Activated effector memory CD4-positive, alpha-beta T cell treated with Interleukin-2 at 50 U/mL for 16 hours (primary cell): ENCODE measurements around the gene CTNNAL1.
"Not testable (repeated sequence)": the region's sequence is repeated elsewhere in the genome, so short reads cannot be mapped to it uniquely, and the experiment has no call there.

Experiments used
- DNase-seq: peaks from one replicate; pipeline ENCODE4 v3.0.0-alpha.2; 2020

The CTNNAL1 gene

GRCh38 chr9:108921200-108921599 is 92.1 kb downstream of the CTNNAL1 start:
- no peak for DNase-seq

- DNase-seq = not testable (repeated sequence)
Observed at GRCh38 chr9:108920401-108920800, 92.9 kb downstream of the CTNNAL1 start.

GRCh38 chr9:108919517-108919916 is 93.8 kb downstream of the CTNNAL1 start:
- DNase-seq = no peak

- DNase-seq = no peak
Observed at GRCh38 chr9:108913391-108913790, 99.9 kb downstream of the CTNNAL1 start.

- no peak for DNase-seq
Observed at GRCh38 chr9:108911820-108912219, 101.5 kb downstream of the CTNNAL1 start.

- no peak for DNase-seq
Observed at GRCh38 chr9:108910914-108911313, 102.4 kb downstream of the CTNNAL1 start.

- no peak for DNase-seq
Observed at GRCh38 chr9:108910402-108910801, 102.9 kb downstream of the CTNNAL1 start.

GRCh38 chr9:108905494-108905893 is 107.8 kb downstream of the CTNNAL1 start:
- no peak for DNase-seq

GRCh38 chr9:108904161-108904560 is 109.1 kb downstream of the CTNNAL1 start:
- no peak for DNase-seq

GRCh38 chr9:108903420-108904103 is 109.7 kb downstream of the CTNNAL1 start:
- no peak for DNase-seq

- no peak for DNase-seq
Observed at GRCh38 chr9:108900176-108900575, 113.1 kb downstream of the CTNNAL1 start.

GRCh38 chr9:108899023-108899695 is 114.1 kb downstream of the CTNNAL1 start:
- DNase-seq = not testable (repeated sequence)

- no peak for DNase-seq
Observed at GRCh38 chr9:108897324-108898096, 115.8 kb downstream of the CTNNAL1 start.

- no peak for DNase-seq
Observed at GRCh38 chr9:108894225-108894997, 118.9 kb downstream of the CTNNAL1 start.
